Cardiac septum (tissue), 1 donor: ENCODE results near the gene ST3GAL3. TPM values are rescaled to one million over a fixed set of nuclear protein-coding genes. Genes with fewer than 3 reads are reported as not detected.

ENCODE experiments used
- DNase-seq: peaks from one replicate; pipeline ENCODE4 v3.0.0-alpha.2; 2020; ENCODE audit warnings: low spot score
- intact Hi-C: fragments of 100-400 bp; cut with DNase I; formaldehyde crosslinking; loops from one replicate; pipeline ENCODE4 v1.14.0; 2022
- total RNA-seq: library from RNA; stranded (reverse); fragmentation: NEBNext Ultra II Directional; extraction: Animal tissue kit (Norgen Biotek cat#: 25700); gene quantifications from one replicate; pipeline ENCODE4 v1.2.1, GENCODE V29; 2021
- donor health status: DM: no; HTN: no; CAD: no.

Gene ST3GAL3
- total RNA-seq, 1 donor from 2014 or later, result 30.1 TPM

DNA sequence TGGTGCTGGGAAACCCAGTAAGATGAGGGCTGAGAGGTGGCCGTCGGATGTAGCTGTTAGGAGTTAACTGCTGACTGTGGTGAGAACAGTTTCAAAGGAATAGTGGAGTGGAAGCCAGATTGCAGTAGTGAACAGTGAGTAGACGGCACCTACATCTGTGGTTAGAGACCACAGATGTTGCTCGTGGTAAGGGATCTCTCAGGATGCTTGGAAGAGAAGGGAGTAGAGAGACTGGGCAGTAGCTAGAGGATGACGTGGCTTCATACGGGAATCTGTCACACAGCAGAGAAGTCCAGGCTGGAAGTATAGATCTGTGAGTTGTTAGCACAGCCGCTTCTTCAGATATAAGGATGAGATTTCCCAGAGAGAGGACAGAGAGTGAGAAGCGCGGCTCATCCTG lies 218.5 kb downstream of the ST3GAL3 start:
- intact Hi-C loops, result no loop called here

GRCh38 chr1:43930168-43930948 lies 223.0 kb downstream of the ST3GAL3 start:
- intact Hi-C loops, result no loop called here
- DNase-seq, result no peak

More for the DNA sequence above, 218.5 kb downstream of the ST3GAL3 start:
- DNase-seq, result no peak

DNA sequence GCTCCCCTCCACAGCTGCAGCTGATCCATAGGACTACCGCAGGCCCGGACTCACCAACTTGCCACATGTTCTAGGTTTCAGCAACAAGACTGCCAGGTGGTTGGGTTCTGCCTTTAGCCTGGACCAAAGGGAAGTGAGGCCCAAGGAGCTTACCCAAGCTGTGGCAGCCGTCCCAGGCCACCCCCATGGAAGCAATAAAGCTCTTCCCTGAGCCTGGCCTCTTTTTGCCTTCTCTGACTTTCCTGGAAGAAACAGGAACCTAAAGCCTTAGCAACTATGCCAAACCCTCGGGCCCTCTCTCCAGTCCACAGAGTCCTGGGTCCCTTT lies 223.6 kb downstream of the ST3GAL3 start:
- intact Hi-C loops, result no loop called here
- no peak for DNase-seq

DNA sequence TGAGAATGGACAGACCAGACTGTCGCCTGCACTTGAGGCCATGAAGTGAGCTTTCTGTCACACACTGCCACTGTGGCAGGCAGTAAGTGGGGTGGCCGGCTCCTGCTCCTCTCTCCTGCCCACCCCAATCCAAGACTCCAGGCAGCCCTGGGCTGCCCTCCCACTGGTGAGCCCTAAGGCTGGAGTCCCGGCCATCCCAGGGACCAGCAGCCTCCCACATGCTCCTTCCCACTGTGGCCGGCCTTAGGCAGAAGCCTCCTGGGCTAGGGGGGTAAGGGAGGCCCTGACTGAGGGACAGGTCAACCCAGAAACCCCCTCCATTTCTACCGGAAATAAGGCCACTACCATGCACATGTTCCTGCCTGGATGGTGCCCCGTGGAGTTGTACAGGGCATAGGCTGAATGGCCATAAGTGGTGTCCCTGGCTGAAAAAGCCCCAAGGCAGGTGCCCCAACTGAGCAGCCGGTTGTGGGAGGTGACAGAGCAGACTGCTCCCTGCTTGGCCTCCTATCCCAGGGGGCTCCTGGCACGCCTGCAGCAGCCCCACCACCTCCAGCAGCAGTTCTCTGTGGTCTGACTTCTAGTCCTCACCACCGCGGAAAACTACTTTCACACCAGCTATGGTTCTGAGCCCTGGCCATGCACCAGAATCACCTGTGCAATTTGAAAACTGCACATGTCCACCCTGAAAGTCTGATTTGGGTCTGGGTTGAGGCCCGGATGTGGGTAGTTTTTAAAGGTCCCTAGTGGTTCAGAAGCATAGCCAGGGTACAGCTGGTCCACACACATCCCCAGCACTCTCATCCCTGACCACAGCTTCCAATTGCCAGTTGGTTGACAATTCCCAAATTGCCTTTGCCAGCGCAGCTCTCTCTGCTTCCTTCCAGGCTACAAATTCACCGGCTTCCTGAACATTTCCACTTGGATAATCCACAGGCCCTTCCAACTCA lies 224.7 kb downstream of the ST3GAL3 start:
- intact Hi-C loops, result no loop called here
- no peak for DNase-seq

DNA sequence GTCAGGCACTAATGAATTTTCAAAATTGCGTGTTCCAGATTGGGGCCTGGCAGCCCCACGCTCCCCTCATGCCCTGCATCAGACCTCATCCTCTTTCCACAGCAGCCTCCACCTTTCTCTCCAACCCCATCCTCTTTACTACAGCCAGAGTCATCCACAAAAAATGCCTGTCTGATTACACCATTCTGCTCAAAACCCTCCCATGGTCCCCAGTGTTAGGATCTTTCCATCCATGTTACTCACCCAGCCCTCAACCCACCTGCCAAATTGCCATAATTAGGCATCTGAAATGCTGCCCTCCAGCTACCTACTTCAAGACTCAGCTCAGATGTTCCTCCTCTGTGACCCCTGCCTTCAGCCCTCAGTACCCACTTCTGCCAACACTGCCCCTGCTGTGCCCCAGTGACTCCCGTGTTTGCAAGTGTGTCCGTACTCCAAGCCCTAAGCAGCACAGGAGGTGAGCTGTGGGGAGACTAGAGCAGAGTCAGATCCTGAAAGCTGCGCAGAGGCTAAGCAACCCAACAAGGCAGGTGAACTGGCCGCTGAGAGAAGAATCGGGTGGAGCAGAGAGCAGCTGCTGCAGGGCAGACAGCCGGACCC lies 225.6 kb downstream of the ST3GAL3 start:
- intact Hi-C loops, result no loop called here
- no peak for DNase-seq

- DNase-seq, result no peak
- intact Hi-C loops, result loop anchor here (1.0 to 2.0 kb wide), 2 partner anchors 170 to 405 kb away; no protein-coding TSS in a partner anchor
These were observed 226.2 kb downstream of the ST3GAL3 start, which contains the start of gene ARTN for GRCh38 chr1:43933386-43934100. Gene ARTN (plus strand): TSS chr1:43933801. CDS start chr1:43935657, 1,856 bp downstream.

DNA sequence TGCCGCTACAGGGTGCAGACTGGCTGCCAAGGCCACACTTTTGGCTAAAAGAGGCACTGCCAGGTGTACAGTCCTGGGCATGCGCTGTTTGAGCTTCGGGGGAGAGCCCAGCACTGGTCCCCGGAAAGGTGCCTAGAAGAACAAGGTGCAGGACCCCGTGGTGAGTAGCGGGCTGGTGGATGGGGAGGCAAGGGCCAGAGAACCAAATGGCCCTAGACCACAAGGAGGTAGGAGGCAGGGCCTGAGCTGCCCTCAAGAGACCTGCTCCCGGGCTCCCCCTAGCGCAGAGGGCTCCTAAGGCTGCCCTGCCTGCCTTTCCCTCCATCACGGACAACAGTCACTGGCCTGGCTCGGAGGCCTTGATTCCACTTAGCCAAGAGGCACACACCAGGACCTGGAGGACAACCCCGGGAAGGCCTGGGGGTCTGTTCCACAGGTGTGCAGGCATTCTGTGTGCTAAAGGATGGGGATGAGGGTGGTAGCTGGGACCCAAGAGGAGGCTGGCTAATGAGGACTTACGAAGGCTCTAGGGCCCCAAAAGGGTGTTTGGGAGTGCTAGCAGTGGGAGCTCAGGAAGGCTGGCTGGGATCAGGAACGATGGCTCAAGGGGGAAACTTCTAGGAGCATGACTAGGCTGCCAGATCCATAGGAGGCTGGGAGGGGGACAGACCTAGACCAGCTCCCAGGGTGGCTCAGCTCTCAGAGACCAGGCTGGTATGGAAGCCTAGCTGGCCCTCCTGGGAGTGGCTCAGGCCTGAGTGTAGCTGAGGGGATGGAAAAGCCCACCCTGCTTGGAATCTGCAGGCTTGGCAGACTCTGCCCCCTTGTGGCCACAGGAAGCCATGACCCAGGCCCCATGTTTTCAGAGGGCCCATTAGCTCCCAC lies 227.0 kb downstream of the ST3GAL3 start:
- DNase-seq, result no peak

DNA sequence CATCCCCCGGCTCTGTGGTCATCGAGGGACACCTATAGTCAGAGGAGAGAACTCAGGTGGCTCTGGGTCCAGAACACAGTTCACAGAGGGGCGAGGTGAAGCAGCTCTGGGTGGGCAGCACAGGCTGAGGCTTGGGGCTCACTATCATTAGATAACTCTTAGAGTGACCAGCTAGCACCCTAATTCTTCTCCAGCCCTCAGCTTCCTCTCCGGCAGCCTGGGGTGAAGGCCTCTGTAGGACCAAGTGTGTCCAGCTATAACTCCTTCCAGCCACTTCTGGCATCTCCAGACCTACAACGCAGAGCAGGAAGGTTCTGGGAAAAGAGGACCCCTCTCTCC lies 227.6 kb downstream of the ST3GAL3 start:
- DNase-seq, result no peak
- intact Hi-C loops, result loop anchor here (1.0 to 2.0 kb wide), 2 partner anchors 172 to 406 kb away; no protein-coding TSS in a partner anchor

More for the DNA sequence above, 227.0 kb downstream of the ST3GAL3 start:
- intact Hi-C loops, result loop anchor here (1.0 to 2.0 kb wide), 2 partner anchors 171 to 406 kb away; no protein-coding TSS in a partner anchor

DNA sequence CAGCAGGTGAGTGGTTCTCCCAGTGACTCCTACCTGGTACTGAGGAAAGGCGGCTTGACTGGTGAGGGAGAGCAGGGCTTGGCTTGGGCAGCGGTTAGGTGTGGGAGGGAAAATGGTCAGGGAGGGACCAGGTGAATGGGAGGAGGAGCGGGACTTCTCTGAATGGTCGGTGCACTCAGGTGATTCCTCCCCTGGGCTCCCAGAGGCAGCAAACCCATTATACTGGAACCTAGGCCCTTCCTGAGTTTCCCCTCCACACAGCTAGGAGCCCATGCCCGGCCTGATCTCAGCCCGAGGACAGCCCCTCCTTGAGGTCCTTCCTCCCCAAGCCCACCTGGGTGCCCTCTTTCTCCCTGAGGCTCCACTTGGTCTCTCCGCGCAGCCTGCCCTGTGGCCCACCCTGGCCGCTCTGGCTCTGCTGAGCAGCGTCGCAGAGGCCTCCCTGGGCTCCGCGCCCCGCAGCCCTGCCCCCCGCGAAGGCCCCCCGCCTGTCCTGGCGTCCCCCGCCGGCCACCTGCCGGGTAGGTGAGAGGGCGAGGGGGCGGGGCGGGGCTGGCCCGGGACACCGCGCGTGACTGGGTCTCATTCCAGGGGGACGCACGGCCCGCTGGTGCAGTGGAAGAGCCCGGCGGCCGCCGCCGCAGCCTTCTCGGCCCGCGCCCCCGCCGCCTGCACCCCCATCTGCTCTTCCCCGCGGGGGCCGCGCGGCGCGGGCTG lies 228.5 kb downstream of the ST3GAL3 start:
- no peak for DNase-seq
- intact Hi-C loops, result loop anchor here (2.0 kb wide), 1 partner anchor 407 kb away; no protein-coding TSS in a partner anchor

GRCh38 chr1:43936431-43937151 lies 229.3 kb downstream of the ST3GAL3 start:
- intact Hi-C loops, result no loop called here
- no peak for DNase-seq

DNA sequence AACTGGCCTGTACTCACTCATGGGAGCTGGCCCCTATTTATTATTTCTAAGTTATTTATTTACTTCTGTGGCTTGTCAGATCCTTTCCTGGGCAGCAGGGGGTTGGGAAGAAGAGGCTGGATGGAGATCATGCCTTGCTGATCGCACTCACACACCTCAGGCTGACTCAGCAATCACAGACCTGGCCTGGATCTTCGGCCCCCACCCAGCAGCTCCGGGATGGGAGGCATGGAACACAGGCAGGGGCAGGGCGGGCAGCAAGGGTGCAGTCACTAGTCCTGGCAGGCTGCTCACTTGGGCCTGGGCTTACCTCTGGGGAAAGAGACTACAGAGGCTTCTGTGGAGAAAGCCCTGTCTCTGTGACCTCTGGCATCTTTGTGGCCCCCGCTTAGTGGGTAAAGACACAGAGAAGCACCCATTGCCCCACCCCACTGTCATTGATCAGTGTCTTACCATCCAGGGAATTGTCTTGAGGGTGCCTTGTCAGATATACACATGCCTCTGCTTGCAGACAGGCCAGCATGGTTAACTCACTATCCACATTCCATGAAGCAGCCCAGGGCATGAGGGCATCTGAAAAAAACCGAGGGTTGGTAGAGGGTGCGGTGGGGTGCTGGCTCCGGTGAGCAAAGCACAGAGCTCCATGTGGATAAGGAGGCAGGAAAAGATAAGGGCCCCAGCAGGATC lies 230.0 kb downstream of the ST3GAL3 start:
- intact Hi-C loops, result no loop called here
- DNase-seq, result no peak

DNA sequence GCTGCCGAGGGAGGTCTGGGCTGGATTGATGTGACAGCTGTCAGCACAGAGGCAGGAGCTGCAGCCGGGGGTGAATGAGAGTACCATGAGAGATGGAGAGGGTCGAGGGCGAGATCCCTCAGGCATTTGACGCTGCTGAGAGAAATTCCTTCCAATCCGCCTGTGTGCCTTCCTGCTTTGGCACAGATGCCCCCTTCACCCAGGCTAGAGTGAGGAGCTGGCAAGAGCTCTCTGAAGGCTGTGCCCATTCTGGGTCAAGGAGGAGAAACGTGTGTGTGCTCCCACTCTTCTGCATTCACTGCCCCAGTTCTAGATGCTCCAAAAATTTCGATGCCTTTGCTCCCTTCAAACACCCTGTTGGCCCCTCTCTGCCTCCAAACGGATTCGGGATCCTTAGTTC lies 231.0 kb downstream of the ST3GAL3 start:
- intact Hi-C loops, result no loop called here
- no peak for DNase-seq

DNA sequence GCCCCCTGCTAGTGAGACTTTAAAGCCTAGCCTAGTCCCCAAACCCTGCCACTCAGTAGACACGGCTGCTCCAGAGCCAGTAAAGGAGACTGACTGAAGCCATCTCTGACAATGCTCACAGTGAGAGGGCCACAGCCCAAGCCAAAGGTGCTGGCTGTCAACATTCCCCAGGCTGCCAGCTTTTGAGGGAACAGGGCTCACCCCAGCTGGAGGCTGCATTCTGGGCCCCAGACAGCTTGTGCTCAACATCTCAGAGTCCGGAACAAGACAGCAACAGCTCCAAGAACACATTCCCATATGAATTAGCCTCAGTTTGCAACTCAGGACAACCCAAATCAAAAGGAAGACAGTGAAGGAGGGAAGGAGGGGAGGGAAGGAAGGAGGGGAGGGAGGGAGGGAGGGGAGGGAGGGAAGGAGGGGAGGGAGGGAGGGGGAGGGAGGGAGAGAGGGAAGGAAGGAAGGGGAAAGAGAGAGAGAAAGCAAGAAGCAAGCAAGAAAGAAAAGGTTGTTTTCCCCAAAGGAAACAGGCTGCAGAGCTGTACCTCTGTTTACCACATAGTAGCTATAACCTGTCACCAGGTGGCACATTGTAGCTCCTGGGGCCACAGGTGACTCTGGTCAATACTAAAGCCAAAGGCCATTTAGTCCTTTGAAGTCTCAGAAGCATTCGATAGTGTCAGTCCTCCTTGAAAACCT lies 231.7 kb downstream of the ST3GAL3 start:
- DNase-seq, result no peak
- intact Hi-C loops, result no loop called here

DNA sequence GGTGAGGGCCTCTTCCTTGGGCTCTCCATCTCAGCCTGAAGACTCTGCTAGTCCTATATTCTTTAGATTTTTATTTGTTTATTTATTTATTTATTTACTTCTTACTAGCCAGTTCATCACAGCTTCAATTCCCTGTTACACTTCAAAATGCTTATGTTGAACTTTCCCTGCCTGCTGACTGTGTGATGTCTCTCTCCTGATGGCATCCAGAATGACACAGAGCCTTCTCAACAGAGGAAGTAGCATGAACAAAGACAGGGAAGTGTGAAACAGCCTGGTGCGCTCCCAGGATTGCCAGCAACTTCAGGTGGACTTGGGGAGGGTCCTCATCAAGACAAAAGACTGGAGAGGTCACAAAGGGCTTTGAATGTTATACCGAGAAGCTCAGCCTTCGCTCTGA lies 235.1 kb downstream of the ST3GAL3 start:
- DNase-seq, result no peak
- intact Hi-C loops, result no loop called here

- no peak for DNase-seq
- intact Hi-C loops, result loop anchor here (5.0 kb wide), 2 partner anchors 87 to 238 kb away; partner anchors contain the start of genes SLC6A9 and ST3GAL3
These were observed 237.5 kb downstream of the ST3GAL3 start for GRCh38 chr1:43944860-43945259.
